ENCODE measurements around the gene LSM14B. TPM values are rescaled to one million over a fixed set of nuclear protein-coding genes. Genes with fewer than 3 reads are reported as not detected.
A peak's percentile ranks its signal among the peaks of the same experiment; 100 is the strongest.

Gene LSM14B
- total RNA-seq, 4 donors from 2014 or later: 28.0 to 52.5 (median 36.2) TPM

DNA sequence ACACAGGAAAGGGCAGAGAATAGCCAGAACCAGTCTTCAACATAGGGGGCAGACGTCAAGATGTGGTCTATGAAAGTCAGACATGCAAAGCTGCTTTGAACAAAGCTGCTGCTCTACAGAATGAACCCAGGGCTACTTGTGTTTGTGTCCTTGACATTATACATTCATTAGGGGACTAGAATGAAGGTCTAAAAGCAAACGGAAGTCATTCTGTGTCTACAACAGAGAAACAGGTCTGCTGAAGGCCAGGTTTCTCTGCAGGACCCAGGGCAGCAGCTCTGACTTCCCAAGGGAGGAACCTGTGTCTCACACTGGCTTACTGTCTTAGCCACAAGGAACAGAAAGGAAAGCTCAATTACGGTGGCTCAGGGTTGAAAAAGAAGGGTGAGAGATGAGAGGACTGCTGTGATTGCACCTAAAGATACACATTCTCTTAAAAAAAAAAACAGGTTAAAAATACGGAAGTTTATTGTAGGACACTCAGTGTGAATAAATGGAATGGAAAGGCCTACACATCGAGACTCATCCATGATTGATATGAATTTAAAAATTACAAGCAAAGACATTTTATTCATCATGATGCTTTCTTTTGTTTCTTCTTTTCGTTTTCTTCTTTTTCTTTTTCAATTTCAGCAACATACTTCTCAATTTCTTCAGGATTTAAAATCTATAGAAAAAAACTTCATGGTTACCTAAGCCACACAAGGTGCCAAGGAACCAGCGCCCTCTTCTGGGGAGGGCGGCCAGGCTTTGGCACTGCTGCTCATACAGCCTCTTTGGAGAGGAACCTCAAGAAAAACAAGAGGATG is 14.2 kb downstream of the LSM14B start:
- H3K4me1 ChIP-seq: peaks cover 41 to 52% of the 10 kb centered on the region in 2 donors
- no peaks in the 10 kb centered on the region for H3K9me3 ChIP-seq
- intact Hi-C loops (cut with DNase I; ENCODE audit: low total_unique reads) (no loop called here), in situ Hi-C loops (cut with MboI; ENCODE audit: low sequenced_read_pairs in 4 of 4) (loop anchor here in 2 of 4 donors (25.0 kb wide), 1 partner anchor 124 kb away; no protein-coding TSS in a partner anchor)
- no peak for TF ChIP-seq POLR2A (IDR thresholded peaks at IDR 0.05)
- TF ChIP-seq, protein P1, sequence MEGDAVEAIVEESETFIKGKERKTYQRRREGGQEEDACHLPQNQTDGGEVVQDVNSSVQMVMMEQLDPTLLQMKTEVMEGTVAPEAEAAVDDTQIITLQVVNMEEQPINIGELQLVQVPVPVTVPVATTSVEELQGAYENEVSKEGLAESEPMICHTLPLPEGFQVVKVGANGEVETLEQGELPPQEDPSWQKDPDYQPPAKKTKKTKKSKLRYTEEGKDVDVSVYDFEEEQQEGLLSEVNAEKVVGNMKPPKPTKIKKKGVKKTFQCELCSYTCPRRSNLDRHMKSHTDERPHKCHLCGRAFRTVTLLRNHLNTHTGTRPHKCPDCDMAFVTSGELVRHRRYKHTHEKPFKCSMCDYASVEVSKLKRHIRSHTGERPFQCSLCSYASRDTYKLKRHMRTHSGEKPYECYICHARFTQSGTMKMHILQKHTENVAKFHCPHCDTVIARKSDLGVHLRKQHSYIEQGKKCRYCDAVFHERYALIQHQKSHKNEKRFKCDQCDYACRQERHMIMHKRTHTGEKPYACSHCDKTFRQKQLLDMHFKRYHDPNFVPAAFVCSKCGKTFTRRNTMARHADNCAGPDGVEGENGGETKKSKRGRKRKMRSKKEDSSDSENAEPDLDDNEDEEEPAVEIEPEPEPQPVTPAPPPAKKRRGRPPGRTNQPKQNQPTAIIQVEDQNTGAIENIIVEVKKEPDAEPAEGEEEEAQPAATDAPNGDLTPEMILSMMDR (IDR thresholded peaks at IDR 0.05 in 4 of 5, conservative IDR thresholded peaks at IDR 0.05 in 1 of 5): peak; percentile 60 to 81 (median 77)
- no peaks in the 10 kb centered on the region for H3K27me3 ChIP-seq
- ATAC-seq (no peak), DNase-seq (peak in 1 of 2 donors; percentile 66)
- H3K27ac ChIP-seq: peak overlapping the region; percentile 91 to 96 (median 95)
- no peak overlapping the region for H3K4me3 ChIP-seq
- H3K36me3 ChIP-seq: peaks cover 5 to 73% of the 10 kb centered on the region in 2 donors

DNA sequence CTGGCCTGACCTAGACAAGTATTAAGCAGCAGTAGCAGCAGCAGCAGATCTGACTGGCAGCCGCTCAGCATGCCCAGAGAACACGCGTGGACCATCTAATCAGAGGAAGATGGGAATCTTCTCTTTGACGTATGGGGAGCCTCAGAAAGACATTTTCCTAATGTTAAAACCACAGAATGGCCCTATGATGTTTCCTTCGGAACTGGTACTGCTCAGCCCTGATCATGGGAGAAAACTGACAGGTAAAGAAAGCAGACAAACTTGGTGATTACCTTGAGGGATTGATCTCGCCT is 14.8 kb downstream of the LSM14B start:
- H3K9me3 ChIP-seq: no peaks in the 10 kb centered on the region
- intact Hi-C loops (cut with DNase I; ENCODE audit: low total_unique reads) (no loop called here), in situ Hi-C loops (cut with MboI; ENCODE audit: low sequenced_read_pairs in 4 of 4) (loop anchor here in 2 of 4 donors (25.0 kb wide), 1 partner anchor 125 kb away; no protein-coding TSS in a partner anchor)
- peak overlapping the region; percentile 91 to 96 (median 95) for H3K27ac ChIP-seq
- ATAC-seq: no peak
- H3K36me3 ChIP-seq: peaks cover 5 to 67% of the 10 kb centered on the region in 2 donors
- H3K4me3 ChIP-seq: no peak overlapping the region
- H3K27me3 ChIP-seq: no peaks in the 10 kb centered on the region
- H3K4me1 ChIP-seq: peaks cover 45 to 52% of the 10 kb centered on the region in 2 donors
- no peak for DNase-seq
- no peak for TF ChIP-seq POLR2A (IDR thresholded peaks at IDR 0.05)
- TF ChIP-seq, protein P1 (IDR thresholded peaks at IDR 0.05 in 4 of 5, conservative IDR thresholded peaks at IDR 0.05 in 1 of 5): peak in 1 of 5 experiments; percentile 15

GRCh38 chr20:62137478-62138203 is 15.4 kb downstream of the LSM14B start:
- Histone ChIP-seq H3K4me3 (no peak overlapping the region), H3K27me3 (no peaks in the 10 kb centered on the region), H3K4me1 (peaks cover 42 to 46% of the 10 kb centered on the region in 2 donors), H3K9me3 (no peaks in the 10 kb centered on the region), H3K36me3 (peaks cover 5 to 66% of the 10 kb centered on the region in 2 donors), H3K27ac (peak overlapping the region; percentile 91 to 96 (median 95))
- in situ Hi-C loops (cut with MboI; ENCODE audit: low sequenced_read_pairs in 4 of 4) (loop anchor here in 2 of 4 donors (25.0 kb wide), 1 partner anchor 125 kb away; no protein-coding TSS in a partner anchor), intact Hi-C loops (cut with DNase I; ENCODE audit: low total_unique reads) (no loop called here)
- DNase-seq (no peak), ATAC-seq (no peak)
- TF ChIP-seq, protein P1 (IDR thresholded peaks at IDR 0.05 in 4 of 5, conservative IDR thresholded peaks at IDR 0.05 in 1 of 5): no peak
- no peak for TF ChIP-seq POLR2A (IDR thresholded peaks at IDR 0.05)

DNA sequence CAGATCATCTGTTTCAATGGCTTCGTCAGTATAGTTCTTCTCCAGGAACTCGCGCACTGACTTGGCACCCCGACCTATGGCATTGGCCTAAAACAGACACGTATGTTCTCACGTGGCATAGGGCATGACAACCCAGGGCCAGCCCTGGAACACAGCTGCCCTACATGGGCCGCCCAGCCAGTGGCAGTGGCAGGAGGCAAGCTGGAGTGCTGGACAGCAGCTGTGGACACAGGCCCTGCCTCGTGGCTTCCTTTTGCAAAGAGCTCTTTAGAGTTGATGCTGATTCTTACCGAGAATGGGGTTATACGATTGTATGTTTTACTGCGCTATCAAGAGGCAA is 15.9 kb downstream of the LSM14B start:
- Histone ChIP-seq H3K9me3 (no peaks in the 10 kb centered on the region), H3K27ac (peak overlapping the region; percentile 91 to 96 (median 95)), H3K4me3 (no peak overlapping the region), H3K27me3 (no peaks in the 10 kb centered on the region), H3K4me1 (peaks cover 42 to 45% of the 10 kb centered on the region in 2 donors), H3K36me3 (peaks cover 5 to 66% of the 10 kb centered on the region in 2 donors)
- TF ChIP-seq, protein P1 (IDR thresholded peaks at IDR 0.05 in 4 of 5, conservative IDR thresholded peaks at IDR 0.05 in 1 of 5): no peak
- no peak for TF ChIP-seq POLR2A (IDR thresholded peaks at IDR 0.05)
- in situ Hi-C loops (cut with MboI; ENCODE audit: low sequenced_read_pairs in 4 of 4): loop anchor here in 2 of 4 donors (25.0 kb wide), 1 partner anchor 126 kb away; no protein-coding TSS in a partner anchor
- ATAC-seq: no peak
- intact Hi-C loops (cut with DNase I; ENCODE audit: low total_unique reads): no loop called here
- peak in 1 of 2 donors; percentile 62 for DNase-seq
